HG02571 (cell line): Measurements from ENCODE around the gene OR4F6.

ENCODE experiments used
- ATAC-seq: cut with Tn5 transposase; IDR thresholded peaks from one replicate; pipeline ENCODE4 v1.9.1; 2021; ENCODE audit warnings: mild to moderate bottlenecking, moderate library complexity; ENCODE audit not compliant: unreplicated experiment

The OR4F6 gene

GRCh38 chr15:101804375-101804774, 1.1 kb downstream of the OR4F6 start:
- ATAC-seq: no peak

GRCh38 chr15:101804941-101805340, 1.6 kb downstream of the OR4F6 start:
- ATAC-seq: no peak

DNA sequence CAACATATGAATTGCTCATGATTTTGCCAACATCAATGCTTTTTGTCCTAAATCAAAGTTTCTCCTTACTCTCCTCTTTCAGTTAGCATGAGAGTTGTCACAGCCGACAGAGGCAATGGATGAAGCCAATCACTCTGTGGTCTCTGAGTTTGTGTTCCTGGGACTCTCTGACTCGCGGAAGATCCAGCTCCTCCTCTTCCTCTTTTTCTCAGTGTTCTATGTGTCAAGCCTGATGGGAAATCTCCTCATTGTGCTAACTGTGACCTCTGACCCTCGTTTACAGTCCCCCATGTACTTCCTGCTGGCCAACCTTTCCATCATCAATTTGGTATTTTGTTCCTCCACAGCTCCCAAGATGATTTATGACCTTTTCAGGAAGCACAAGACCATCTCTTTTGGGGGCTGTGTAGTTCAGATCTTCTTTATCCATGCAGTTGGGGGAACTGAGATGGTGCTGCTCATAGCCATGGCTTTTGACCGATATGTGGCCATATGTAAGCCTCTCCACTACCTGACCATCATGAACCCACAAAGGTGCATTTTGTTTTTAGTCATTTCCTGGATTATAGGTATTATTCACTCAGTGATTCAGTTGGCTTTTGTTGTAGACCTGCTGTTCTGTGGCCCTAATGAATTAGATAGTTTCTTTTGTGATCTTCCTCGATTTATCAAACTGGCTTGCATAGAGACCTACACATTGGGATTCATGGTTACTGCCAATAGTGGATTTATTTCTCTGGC, 2.5 kb downstream of the OR4F6 start:
- ATAC-seq: no peak

- no peak for ATAC-seq
These were observed 4.1 kb downstream of the OR4F6 start for GRCh38 chr15:101807345-101807945.

DNA sequence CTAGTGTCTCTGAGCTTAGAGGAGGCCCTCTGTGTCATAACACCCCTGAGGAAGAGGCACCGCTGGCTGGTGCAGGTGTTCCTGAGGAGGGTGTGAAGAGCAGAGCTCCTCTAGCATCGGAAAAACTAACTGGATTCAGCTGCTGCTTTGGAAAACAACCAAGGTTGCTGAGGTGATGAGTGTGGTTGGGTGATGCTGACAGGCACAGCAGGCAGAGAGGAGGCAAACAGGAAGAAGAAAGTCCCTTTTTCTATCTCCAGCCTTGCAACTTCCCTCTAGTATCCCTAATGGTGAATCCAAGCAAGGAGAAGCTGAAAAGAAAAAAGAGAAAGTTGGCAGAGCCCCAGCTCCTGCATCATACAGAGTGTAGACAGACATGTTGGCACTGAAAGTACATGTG, 4.9 kb downstream of the OR4F6 start:
- ATAC-seq: no peak

- ATAC-seq: no peak
These were observed 7.1 kb downstream of the OR4F6 start for GRCh38 chr15:101810456-101810855.

GRCh38 chr15:101810876-101811275, 7.6 kb downstream of the OR4F6 start:
- ATAC-seq: no peak

- no peak for ATAC-seq
These were observed 8.6 kb downstream of the OR4F6 start, which contains the start of gene OR4F15 for GRCh38 chr15:101811902-101812301. OR4F15 (plus strand) TSS chr15:101812202; CDS start chr15:101818187, 5,985 bp downstream.

DNA sequence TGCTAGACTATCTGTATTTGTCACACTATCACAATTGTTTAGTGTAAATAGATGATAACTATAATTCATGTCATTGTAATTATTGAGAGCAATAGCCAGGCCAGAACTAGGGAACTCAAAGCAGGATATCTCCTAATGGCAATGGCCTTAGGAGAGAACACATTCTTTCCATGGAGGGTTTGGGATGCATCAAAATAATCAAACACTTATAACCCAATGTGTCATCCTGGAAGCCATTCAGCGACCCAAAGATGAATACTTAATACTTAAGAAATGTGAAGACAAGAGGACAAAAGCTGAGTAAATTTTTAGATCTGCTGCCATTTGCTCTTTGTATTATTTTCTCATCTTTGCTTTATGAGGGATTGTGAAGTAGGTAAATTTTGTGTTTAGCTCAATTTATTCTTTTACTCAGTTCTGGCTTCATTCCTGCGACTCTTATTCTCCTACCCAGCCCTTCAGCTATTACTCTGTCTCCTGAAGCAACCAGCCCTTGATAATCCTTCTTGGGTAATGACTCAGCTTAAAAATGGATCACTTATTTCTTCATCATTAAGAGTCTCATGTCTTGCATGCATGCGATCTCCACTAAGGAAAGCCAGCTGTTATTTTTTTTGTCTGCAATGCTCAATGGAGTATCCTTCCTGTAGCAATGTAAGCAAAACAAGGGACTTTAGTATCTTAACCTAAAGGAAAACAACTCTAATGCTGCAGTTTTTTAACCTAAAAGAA, 10.7 kb downstream of the OR4F6 start:
- ATAC-seq: no peak

DNA sequence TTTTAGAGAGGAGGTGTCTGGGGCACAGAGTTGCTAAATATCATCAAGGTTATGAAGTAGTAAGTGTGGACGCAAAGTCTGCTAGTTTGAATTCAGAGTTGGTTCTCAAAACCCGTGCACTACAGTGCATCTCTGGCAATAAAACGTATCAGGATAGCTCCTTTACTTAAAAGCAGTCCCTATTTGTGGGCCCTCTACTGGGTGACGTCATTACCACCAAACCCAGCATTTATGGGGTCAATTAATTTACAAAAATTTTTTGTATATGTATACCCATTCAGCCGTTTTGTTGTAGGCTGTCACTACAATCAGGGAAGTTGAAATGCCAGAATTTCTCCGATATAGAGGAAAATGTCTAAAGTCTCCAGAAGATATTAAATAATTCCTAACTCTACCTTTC, 17.5 kb downstream of the OR4F6 start:
- no peak for ATAC-seq

- ATAC-seq: no peak
These were observed 23.9 kb downstream of the OR4F6 start for GRCh38 chr15:101827257-101827656.

GRCh38 chr15:101828774-101829173, 25.5 kb downstream of the OR4F6 start:
- ATAC-seq: no peak

- no peak for ATAC-seq
These were observed 38.3 kb downstream of the OR4F6 start for GRCh38 chr15:101841656-101842055.

- no peak for ATAC-seq
These were observed 41.6 kb downstream of the OR4F6 start for GRCh38 chr15:101844916-101845315.

GRCh38 chr15:101852356-101852755, 49.0 kb downstream of the OR4F6 start:
- no peak for ATAC-seq
